ENCODE results near the gene DNAJB2. TPM values are rescaled to one million over a fixed set of nuclear protein-coding genes. Genes with fewer than 3 reads are reported as not detected.

DNAJB2 gene
- total RNA-seq, 1 donor from 2014 or later = 47.8 TPM

GRCh38 chr2:219282943-219283581 is 3.9 kb downstream of the DNAJB2 start:
- Mint-ChIP-seq H3K4me3 (no peak overlapping the region), H3K27ac (no peak overlapping the region)
- DNase-seq (ENCODE audit: low spot score in 2 of 2, unreplicated experiment in 2 of 2) = no peak

GRCh38 chr2:219284501-219285372 is 5.6 kb downstream of the DNAJB2 start:
- TF ChIP-seq CTCF (IDR thresholded peaks at IDR 0.05; ENCODE audit: unreplicated experiment) = no peak
- no peak for DNase-seq (ENCODE audit: low spot score in 2 of 2, unreplicated experiment in 2 of 2)
- H3K4me1 Mint-ChIP-seq = peaks cover 13% of the 10 kb centered on the region
- peaks cover 10% of the 10 kb centered on the region for H3K36me3 Mint-ChIP-seq
- no peaks in the 10 kb centered on the region for H3K9me3 Mint-ChIP-seq
- H3K27me3 Mint-ChIP-seq (ENCODE audit: low read depth) = no peaks in the 10 kb centered on the region
- no peak overlapping the region for H3K4me3 Mint-ChIP-seq
- no peak overlapping the region for H3K27ac Mint-ChIP-seq

More at GRCh38 chr2:219282943-219283581, 3.9 kb downstream of the DNAJB2 start:
- H3K4me1 Mint-ChIP-seq = peaks cover 25% of the 10 kb centered on the region
- no peaks in the 10 kb centered on the region for H3K27me3 Mint-ChIP-seq (ENCODE audit: low read depth)
- no peak for TF ChIP-seq CTCF (IDR thresholded peaks at IDR 0.05; ENCODE audit: unreplicated experiment)
- peaks cover 10% of the 10 kb centered on the region for H3K36me3 Mint-ChIP-seq
- H3K9me3 Mint-ChIP-seq = no peaks in the 10 kb centered on the region

GRCh38 chr2:219285373-219285735 is 6.2 kb downstream of the DNAJB2 start:
- no peak for TF ChIP-seq CTCF (IDR thresholded peaks at IDR 0.05; ENCODE audit: unreplicated experiment)

GRCh38 chr2:219285894-219286425 is 6.8 kb downstream of the DNAJB2 start:
- H3K4me3 Mint-ChIP-seq = no peak overlapping the region

More at GRCh38 chr2:219285373-219285735, 6.2 kb downstream of the DNAJB2 start:
- Mint-ChIP-seq H3K9me3 (no peaks in the 10 kb centered on the region), H3K36me3 (peaks cover 10% of the 10 kb centered on the region), H3K4me3 (no peak overlapping the region), H3K27me3 (ENCODE audit: low read depth) (no peaks in the 10 kb centered on the region), H3K4me1 (peaks cover 6% of the 10 kb centered on the region), H3K27ac (no peak overlapping the region)
- DNase-seq (ENCODE audit: low spot score in 2 of 2, unreplicated experiment in 2 of 2) = no peak

More at GRCh38 chr2:219285894-219286425, 6.8 kb downstream of the DNAJB2 start:
- no peak for DNase-seq (ENCODE audit: low spot score in 2 of 2, unreplicated experiment in 2 of 2)
- peaks cover 10% of the 10 kb centered on the region for H3K36me3 Mint-ChIP-seq
- peaks cover 6% of the 10 kb centered on the region for H3K4me1 Mint-ChIP-seq
- H3K27me3 Mint-ChIP-seq (ENCODE audit: low read depth) = peaks cover under 1% of the 10 kb centered on the region
- no peak overlapping the region for H3K27ac Mint-ChIP-seq
- no peaks in the 10 kb centered on the region for H3K9me3 Mint-ChIP-seq
- no peak for TF ChIP-seq CTCF (IDR thresholded peaks at IDR 0.05; ENCODE audit: unreplicated experiment)

Measured in mesothelial cell of epicardium (in vitro differentiated cells).